HEK293 (cell line): Measurements from ENCODE around the gene ABLIM2.

ENCODE experiments used
- CTCF ChIA-PET: fragments of 350-600 bp; formaldehyde crosslinking; extraction: SDS; loops from one replicate; lab custom pipeline; 2021; ENCODE audit warnings: antibody characterized with exemption; lab: Yijun Ruan, JAX
- POLR2A ChIA-PET: fragments of 300-600 bp; formaldehyde crosslinking; extraction: SDS; loops from one replicate; lab custom pipeline; 2020; ENCODE audit warnings: antibody characterized with exemption, inconsistent platforms; lab: Yijun Ruan, JAX
- H3K27ac ChIP-seq: fragments of 200-500 bp; sonication (Bioruptor generic); 2 replicates; pipeline ENCODE4 v1.5.1; 2014; ENCODE audit warnings: low read depth, low read length, control low read depth, inconsistent platforms; ENCODE audit errors: extremely low read depth
- H3K36me3 ChIP-seq, 2 experiments: fragments of 200-500 bp in 1 of 2; sonication (Bioruptor generic) in 1 of 2; 1 replicate in 1 of 2; 2 replicates in 1 of 2; pipeline ENCODE4 v1.5.1; 2014 to 2017; ENCODE audit warnings: inconsistent platforms in 2 of 2, low read length in 2 of 2; ENCODE audit not compliant: control insufficient read depth in 2 of 2, insufficient read depth in 1 of 2
- H3K4me1 ChIP-seq: fragments of 200-500 bp; sonication (Bioruptor generic); 2 replicates; pipeline ENCODE4 v1.5.1; 2014; ENCODE audit warnings: mild to moderate bottlenecking, low read length, inconsistent platforms; ENCODE audit not compliant: control insufficient read depth, insufficient read depth
- H3K4me3 ChIP-seq: 2 replicates; pipeline ENCODE4 v1.5.1; 2011; ENCODE audit warnings: low read depth, mild to moderate bottlenecking, control low read depth, low read length, moderate library complexity
- H3K9me3 ChIP-seq: fragments of 200-500 bp; sonication (Bioruptor generic); 2 replicates; pipeline ENCODE4 v1.5.1; 2014; ENCODE audit warnings: low read depth, low read length, inconsistent platforms; ENCODE audit not compliant: control insufficient read depth, insufficient read depth
- KLF8 ChIP-seq: fragments of 450-650 bp; formaldehyde crosslinking; IDR thresholded peaks from 2 replicates; pipeline ENCODE4 v1.5.1; 2016; ENCODE audit warnings: missing biosample characterization, missing genetic modification characterization
- TCF7L2 ChIP-seq: IDR thresholded peaks from 2 replicates; pipeline ENCODE4 v1.6.1; 2011; ENCODE audit warnings: low read depth, mild to moderate bottlenecking, inconsistent platforms, low read length, moderate library complexity, borderline replicate concordance
- ZBTB20 ChIP-seq: fragments of 450-650 bp; formaldehyde crosslinking; IDR thresholded peaks from 2 replicates; pipeline ENCODE4 v1.5.1; 2016; ENCODE audit warnings: missing biosample characterization, missing genetic modification characterization
- ZFP37 ChIP-seq: fragments of 450-650 bp; formaldehyde crosslinking; IDR thresholded peaks from 2 replicates; pipeline ENCODE4 v1.5.1; 2016; ENCODE audit warnings: missing biosample characterization, missing genetic modification characterization
- ZNF132 ChIP-seq: fragments of 450-650 bp; formaldehyde crosslinking; IDR thresholded peaks from 2 replicates; pipeline ENCODE4 v1.5.1; 2017; ENCODE audit warnings: missing biosample characterization, missing genetic modification characterization, borderline replicate concordance
- ZNF202 ChIP-seq: fragments of 450-650 bp; formaldehyde crosslinking; IDR thresholded peaks from 2 replicates; pipeline ENCODE4 v1.5.1; 2016; ENCODE audit warnings: missing biosample characterization, missing genetic modification characterization, borderline replicate concordance
- ZNF24 ChIP-seq: fragments of 450-650 bp; formaldehyde crosslinking; IDR thresholded peaks from 2 replicates; pipeline ENCODE4 v1.5.1; 2016; ENCODE audit warnings: missing biosample characterization, missing genetic modification characterization
- ZNF404 ChIP-seq: fragments of 450-650 bp; formaldehyde crosslinking; IDR thresholded peaks from 2 replicates; pipeline ENCODE4 v1.5.1; 2017; ENCODE audit warnings: missing biosample characterization, missing genetic modification characterization
- ZNF518A ChIP-seq: fragments of 450-650 bp; formaldehyde crosslinking; conservative IDR thresholded peaks from 2 replicates; pipeline ENCODE4 v1.5.1; 2016; ENCODE audit warnings: low read depth, missing biosample characterization, missing genetic modification characterization
- ZNF549 ChIP-seq: fragments of 450-650 bp; IDR thresholded peaks from 2 replicates; pipeline ENCODE4 v1.5.1; 2018; ENCODE audit warnings: missing biosample characterization, missing genetic modification characterization, mild to moderate bottlenecking, inconsistent platforms, moderate library complexity
- ZNF561 ChIP-seq: fragments of 450-650 bp; IDR thresholded peaks from 2 replicates; pipeline ENCODE4 v1.5.1; 2018; ENCODE audit warnings: missing biosample characterization, missing genetic modification characterization, borderline replicate concordance
- ZNF792 ChIP-seq: fragments of 450-650 bp; formaldehyde crosslinking; IDR thresholded peaks from 2 replicates; pipeline ENCODE4 v1.5.1; 2016; ENCODE audit warnings: missing biosample characterization, missing genetic modification characterization
- TF ChIP-seq, protein P1 (sequence below): fragments of 450-650 bp; formaldehyde crosslinking; IDR thresholded peaks from 2 replicates; pipeline ENCODE4 v1.5.0; 2017; ENCODE audit warnings: missing biosample characterization, missing genetic modification characterization, borderline replicate concordance
- TF ChIP-seq, protein P2 (sequence below): fragments of 450-650 bp; formaldehyde crosslinking; IDR thresholded peaks from 2 replicates; pipeline ENCODE4 v1.5.1; 2016; ENCODE audit warnings: missing biosample characterization, missing genetic modification characterization
- TF ChIP-seq, protein P3 (sequence below): fragments of 450-650 bp; formaldehyde crosslinking; IDR thresholded peaks from 2 replicates; pipeline ENCODE4 v1.5.1; 2016; ENCODE audit warnings: missing biosample characterization, missing genetic modification characterization
- TF ChIP-seq, protein P4 (sequence below): fragments of 450-650 bp; formaldehyde crosslinking; IDR thresholded peaks from 2 replicates; pipeline ENCODE4 v1.5.1; 2016; ENCODE audit warnings: missing biosample characterization, missing genetic modification characterization
- TF ChIP-seq, protein P5 (sequence below): IDR thresholded peaks from 2 replicates; pipeline ENCODE4 v1.6.1; 2011; ENCODE audit warnings: mild to moderate bottlenecking, low read depth, low read length, borderline replicate concordance

ABLIM2 gene

DNA sequence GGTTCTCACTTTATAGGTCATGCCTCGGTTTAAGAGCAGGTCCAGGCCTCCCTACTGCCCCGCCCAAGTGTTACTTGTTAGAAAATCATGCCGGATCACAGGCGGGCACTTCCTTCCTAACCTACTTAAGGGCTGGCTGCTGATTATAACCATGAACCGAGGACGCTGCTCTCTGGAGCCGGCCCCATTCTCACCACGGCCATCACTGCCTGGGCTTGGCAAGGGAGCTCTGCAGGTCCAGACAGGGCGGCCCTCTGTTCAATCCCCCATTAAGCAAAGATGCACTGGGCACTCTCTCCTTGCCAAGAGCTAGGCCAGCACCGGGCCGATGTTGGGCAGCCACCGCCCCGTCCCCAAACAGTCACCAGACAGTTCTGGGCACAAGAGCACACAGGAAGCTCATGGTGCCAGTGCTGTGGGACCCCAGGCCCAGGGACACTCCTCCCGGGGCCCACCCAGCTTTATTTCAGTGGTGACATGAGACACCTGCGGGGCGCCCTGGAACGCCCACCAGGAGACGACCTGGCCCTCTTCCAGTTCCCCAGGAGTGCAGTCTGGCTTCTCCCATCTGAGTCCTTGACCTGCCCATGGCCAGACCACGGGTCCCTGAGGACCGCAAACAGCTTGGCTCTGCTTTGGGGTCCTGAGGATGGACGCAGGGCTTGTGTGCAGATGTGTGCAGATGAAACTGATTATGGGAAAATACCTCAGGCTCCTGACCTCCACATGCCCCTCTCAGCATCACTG, 44.0 kb downstream of the ABLIM2 start (continued):
- TF ChIP-seq, protein P1, sequence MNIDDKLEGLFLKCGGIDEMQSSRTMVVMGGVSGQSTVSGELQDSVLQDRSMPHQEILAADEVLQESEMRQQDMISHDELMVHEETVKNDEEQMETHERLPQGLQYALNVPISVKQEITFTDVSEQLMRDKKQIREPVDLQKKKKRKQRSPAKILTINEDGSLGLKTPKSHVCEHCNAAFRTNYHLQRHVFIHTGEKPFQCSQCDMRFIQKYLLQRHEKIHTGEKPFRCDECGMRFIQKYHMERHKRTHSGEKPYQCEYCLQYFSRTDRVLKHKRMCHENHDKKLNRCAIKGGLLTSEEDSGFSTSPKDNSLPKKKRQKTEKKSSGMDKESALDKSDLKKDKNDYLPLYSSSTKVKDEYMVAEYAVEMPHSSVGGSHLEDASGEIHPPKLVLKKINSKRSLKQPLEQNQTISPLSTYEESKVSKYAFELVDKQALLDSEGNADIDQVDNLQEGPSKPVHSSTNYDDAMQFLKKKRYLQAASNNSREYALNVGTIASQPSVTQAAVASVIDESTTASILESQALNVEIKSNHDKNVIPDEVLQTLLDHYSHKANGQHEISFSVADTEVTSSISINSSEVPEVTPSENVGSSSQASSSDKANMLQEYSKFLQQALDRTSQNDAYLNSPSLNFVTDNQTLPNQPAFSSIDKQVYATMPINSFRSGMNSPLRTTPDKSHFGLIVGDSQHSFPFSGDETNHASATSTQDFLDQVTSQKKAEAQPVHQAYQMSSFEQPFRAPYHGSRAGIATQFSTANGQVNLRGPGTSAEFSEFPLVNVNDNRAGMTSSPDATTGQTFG, result no peak
- TF ChIP-seq ZFP37 (no peak), ZNF404 (tag by site-specific recombination) (no peak), ZNF518A (no peak), KLF8 (tag by site-specific recombination) (no peak)
- TF ChIP-seq, protein P2, sequence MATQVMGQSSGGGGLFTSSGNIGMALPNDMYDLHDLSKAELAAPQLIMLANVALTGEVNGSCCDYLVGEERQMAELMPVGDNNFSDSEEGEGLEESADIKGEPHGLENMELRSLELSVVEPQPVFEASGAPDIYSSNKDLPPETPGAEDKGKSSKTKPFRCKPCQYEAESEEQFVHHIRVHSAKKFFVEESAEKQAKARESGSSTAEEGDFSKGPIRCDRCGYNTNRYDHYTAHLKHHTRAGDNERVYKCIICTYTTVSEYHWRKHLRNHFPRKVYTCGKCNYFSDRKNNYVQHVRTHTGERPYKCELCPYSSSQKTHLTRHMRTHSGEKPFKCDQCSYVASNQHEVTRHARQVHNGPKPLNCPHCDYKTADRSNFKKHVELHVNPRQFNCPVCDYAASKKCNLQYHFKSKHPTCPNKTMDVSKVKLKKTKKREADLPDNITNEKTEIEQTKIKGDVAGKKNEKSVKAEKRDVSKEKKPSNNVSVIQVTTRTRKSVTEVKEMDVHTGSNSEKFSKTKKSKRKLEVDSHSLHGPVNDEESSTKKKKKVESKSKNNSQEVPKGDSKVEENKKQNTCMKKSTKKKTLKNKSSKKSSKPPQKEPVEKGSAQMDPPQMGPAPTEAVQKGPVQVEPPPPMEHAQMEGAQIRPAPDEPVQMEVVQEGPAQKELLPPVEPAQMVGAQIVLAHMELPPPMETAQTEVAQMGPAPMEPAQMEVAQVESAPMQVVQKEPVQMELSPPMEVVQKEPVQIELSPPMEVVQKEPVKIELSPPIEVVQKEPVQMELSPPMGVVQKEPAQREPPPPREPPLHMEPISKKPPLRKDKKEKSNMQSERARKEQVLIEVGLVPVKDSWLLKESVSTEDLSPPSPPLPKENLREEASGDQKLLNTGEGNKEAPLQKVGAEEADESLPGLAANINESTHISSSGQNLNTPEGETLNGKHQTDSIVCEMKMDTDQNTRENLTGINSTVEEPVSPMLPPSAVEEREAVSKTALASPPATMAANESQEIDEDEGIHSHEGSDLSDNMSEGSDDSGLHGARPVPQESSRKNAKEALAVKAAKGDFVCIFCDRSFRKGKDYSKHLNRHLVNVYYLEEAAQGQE, result no peak

DNA sequence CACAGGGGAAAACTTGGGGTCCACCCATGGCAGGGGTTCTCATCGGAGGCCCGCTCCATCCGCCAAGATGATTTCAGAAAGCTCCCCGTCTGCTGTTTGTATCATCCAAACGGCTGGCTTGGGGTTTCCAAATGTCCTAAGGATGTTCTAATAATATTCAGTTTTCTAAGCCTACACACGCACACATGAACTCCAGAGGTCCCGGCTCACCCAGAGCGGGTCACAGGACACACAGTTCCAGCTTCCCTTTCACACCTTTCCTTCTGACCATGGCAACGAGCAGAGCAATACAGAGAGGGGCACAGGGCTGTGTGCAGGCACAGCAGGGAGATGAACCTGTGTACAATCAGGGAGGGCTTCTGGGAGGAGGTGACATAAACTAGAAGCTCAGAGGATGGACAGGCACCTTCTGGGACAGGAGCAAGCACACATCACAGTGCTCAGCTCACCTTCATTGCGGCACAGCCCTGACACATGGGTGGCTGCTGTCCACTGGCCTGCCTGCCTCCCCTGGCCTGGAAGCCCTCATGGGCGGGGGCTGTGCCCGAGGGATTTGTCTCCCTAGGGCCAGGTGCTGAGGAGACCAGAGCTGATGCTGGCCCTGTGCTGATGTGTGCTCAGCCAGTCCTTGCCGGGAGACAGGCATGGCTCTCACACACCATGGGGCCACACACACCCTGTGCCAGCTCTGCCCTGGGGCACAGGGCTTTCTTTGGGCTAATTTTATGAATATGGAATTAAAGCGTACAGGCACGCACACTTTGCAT, 44.8 kb downstream of the ABLIM2 start:
- Histone ChIP-seq H3K4me3 (no peak overlapping the region), H3K27ac (no peak overlapping the region), H3K4me1 (no peaks in the 10 kb centered on the region), H3K36me3 (no peaks in the 10 kb centered on the region), H3K9me3 (no peaks in the 10 kb centered on the region)
- CTCF ChIA-PET, result no interaction called here
- POLR2A ChIA-PET, result no interaction called here
- TF ChIP-seq ZNF561 (tag by site-specific recombination), result no peak
- TF ChIP-seq, protein P3, sequence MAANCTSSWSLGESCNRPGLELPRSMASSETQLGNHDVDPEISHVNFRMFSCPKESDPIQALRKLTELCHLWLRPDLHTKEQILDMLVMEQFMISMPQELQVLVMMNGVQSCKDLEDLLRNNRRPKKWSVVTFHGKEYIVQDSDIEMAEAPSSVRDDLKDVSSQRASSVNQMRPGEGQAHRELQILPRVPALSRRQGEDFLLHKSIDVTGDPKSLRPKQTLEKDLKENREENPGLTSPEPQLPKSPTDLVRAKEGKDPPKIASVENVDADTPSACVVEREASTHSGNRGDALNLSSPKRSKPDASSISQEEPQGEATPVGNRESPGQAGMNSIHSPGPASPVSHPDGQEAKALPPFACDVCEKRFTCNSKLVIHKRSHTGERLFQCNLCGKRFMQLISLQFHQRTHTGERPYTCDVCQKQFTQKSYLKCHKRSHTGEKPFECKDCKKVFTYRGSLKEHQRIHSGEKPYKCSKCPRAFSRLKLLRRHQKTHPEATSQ (tag by site-specific recombination), result no peak
- TF ChIP-seq ZNF202 (tag by site-specific recombination), result no peak
- no peak for TF ChIP-seq ZNF792 (tag by site-specific recombination)
- TF ChIP-seq, protein P4, sequence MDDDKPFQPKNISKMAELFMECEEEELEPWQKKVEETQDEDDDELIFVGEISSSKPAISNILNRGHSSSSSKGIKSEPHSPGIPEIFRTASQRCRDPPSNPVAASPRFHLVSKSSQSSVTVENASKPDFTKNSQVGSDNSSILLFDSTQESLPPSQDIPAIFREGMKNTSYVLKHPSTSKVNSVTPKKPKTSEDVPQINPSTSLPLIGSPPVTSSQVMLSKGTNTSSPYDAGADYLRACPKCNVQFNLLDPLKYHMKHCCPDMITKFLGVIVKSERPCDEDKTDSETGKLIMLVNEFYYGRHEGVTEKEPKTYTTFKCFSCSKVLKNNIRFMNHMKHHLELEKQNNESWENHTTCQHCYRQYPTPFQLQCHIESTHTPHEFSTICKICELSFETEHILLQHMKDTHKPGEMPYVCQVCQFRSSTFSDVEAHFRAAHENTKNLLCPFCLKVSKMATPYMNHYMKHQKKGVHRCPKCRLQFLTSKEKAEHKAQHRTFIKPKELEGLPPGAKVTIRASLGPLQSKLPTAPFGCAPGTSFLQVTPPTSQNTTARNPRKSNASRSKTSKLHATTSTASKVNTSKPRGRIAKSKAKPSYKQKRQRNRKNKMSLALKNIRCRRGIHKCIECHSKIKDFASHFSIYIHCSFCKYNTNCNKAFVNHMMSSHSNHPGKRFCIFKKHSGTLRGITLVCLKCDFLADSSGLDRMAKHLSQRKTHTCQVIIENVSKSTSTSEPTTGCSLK (tag by site-specific recombination), result no peak
- no peak for TF ChIP-seq ZNF549
- TF ChIP-seq ZNF24 (tag by site-specific recombination), result no peak
- TF ChIP-seq TCF7L2, result no peak
- no peak for TF ChIP-seq ZBTB20 (tag by site-specific recombination)
- TF ChIP-seq ZNF132 (tag by site-specific recombination), result no peak
- TF ChIP-seq, protein P5, sequence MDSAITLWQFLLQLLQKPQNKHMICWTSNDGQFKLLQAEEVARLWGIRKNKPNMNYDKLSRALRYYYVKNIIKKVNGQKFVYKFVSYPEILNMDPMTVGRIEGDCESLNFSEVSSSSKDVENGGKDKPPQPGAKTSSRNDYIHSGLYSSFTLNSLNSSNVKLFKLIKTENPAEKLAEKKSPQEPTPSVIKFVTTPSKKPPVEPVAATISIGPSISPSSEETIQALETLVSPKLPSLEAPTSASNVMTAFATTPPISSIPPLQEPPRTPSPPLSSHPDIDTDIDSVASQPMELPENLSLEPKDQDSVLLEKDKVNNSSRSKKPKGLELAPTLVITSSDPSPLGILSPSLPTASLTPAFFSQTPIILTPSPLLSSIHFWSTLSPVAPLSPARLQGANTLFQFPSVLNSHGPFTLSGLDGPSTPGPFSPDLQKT, result no peak
